Activated T-helper 1 cell treated with anti-CD3 and anti-CD28 coated beads, Interleukin-12 subunit alpha, Interleukin-12 subunit beta, Interleukin-2, Interleukin-4 antibody, amounts not matched to agents 30 ng/mL and 10 ng/mL and 1 ng/mL, durations not matched to agents 14 hours and 24 hours and 36 hours (primary cell): ENCODE results near the gene PRKACA. TPM values are rescaled to one million over a fixed set of nuclear protein-coding genes. Genes with fewer than 3 reads are reported as not detected.

ENCODE experiments used
- DNase-seq: peaks from one replicate; pipeline ENCODE4 v3.0.0; 2021; ENCODE audit warnings: low spot score
- H3K27ac Mint-ChIP-seq: one replicate; pipeline ENCODE4 v1.8.0; 2021; ENCODE audit warnings: mild to moderate bottlenecking, mixed read lengths
- H3K27me3 Mint-ChIP-seq: one replicate; pipeline ENCODE4 v1.8.0; 2022; ENCODE audit warnings: mild to moderate bottlenecking, moderate library complexity, mixed read lengths; ENCODE audit not compliant: insufficient read depth
- H3K36me3 Mint-ChIP-seq: one replicate; pipeline ENCODE4 v1.8.0; 2021; ENCODE audit warnings: low read depth, mixed read lengths
- H3K4me1 Mint-ChIP-seq: one replicate; pipeline ENCODE4 v1.8.0; 2021; ENCODE audit warnings: low read depth, mixed read lengths
- H3K4me3 Mint-ChIP-seq: one replicate; pipeline ENCODE4 v1.8.0; 2021; ENCODE audit warnings: mild to moderate bottlenecking, moderate library complexity, mixed read lengths
- H3K9me3 Mint-ChIP-seq: one replicate; pipeline ENCODE4 v1.8.0; 2021; ENCODE audit warnings: mixed read lengths
- intact Hi-C: fragments of 100-400 bp; cut with micrococcal nuclease; formaldehyde crosslinking; loops from one replicate; pipeline ENCODE4 v1.15.1; 2024
- total RNA-seq: library from RNA; stranded (reverse); gene quantifications from 2 replicates; pipeline ENCODE4 v1.2.3, GENCODE V29; 2022

Gene PRKACA
- total RNA-seq, 1 donor from 2014 or later, result 63.7 TPM

DNA sequence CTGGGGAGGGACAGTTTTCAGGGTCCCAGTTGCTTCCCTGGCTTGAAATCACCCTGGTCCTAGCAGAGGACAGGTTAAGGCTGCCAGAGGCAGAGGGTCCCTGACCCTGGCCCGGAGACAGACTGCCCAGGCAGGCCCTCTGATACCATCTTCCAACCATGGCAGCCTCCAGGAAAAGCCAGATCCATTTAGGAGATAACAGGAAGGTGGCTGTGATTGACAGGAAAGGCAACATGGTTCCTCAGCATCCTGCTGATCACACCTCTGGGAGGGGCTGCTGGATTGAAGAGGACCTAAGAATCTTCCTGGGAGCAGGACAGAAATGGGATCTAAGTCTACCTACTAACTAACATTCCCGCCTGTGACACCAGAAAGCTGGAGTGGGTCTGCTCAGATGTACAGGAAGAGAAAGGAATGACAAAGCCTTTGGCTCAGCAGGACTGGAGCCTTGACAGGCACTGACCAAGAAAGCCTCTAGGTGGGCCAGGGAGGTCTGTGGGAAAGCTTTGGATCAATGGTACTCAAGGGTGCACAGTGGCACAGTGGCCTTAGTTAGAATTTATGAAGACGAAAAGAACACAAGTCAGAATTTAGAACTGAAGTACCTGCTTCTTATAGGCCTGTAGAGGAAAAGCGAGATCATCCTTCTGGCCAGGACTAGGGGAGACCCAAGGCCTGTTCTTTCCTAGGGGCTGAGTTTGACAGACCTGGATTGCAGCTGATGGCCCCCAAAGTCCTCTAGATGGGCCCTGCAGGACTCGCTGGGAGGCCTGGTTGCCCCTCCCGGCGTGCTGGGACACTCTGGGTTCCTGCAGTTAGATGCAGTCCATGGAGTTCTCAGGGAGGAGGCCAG is 2.3 kb upstream of the PRKACA start:
- intact Hi-C loops, result loop anchor here (5.0 to 10.0 kb wide), 2 partner anchors 345 to 523 kb away; partner anchors contain the start of gene C19orf53
- Mint-ChIP-seq H3K4me1 (peaks cover 30% of the 10 kb centered on the region), H3K27me3 (peaks cover 2% of the 10 kb centered on the region), H3K9me3 (no peaks in the 10 kb centered on the region), H3K36me3 (peaks cover 6% of the 10 kb centered on the region), H3K4me3 (peak overlapping the region; percentile 13), H3K27ac (no peak overlapping the region)
- DNase-seq, result no peak

- peak overlapping the region; percentile 91 for H3K4me3 Mint-ChIP-seq
- peaks cover 6% of the 10 kb centered on the region for H3K36me3 Mint-ChIP-seq
- H3K27ac Mint-ChIP-seq, result peak overlapping the region; percentile 97
- H3K27me3 Mint-ChIP-seq, result peaks cover 2% of the 10 kb centered on the region
- intact Hi-C loops, result loop anchor here (5.0 to 10.0 kb wide), 2 partner anchors 344 to 522 kb away; partner anchors contain the start of gene C19orf53
- H3K4me1 Mint-ChIP-seq, result peaks cover 34% of the 10 kb centered on the region
- no peak for DNase-seq
- H3K9me3 Mint-ChIP-seq, result no peaks in the 10 kb centered on the region
Observed at GRCh38 chr19:14119146-14119545, 1.6 kb upstream of the PRKACA start.

GRCh38 chr19:14118165-14119051 is 846 bp upstream of the PRKACA start:
- Mint-ChIP-seq H3K27me3 (peaks cover 2% of the 10 kb centered on the region), H3K4me3 (peak overlapping the region; percentile 91), H3K9me3 (no peaks in the 10 kb centered on the region), H3K36me3 (peaks cover 6% of the 10 kb centered on the region), H3K27ac (peak overlapping the region; percentile 97), H3K4me1 (peaks cover 39% of the 10 kb centered on the region)
- DNase-seq, result no peak
- intact Hi-C loops, result loop anchor here (1.0 to 10.0 kb wide), 3 partner anchors 18 to 521 kb away; partner anchors contain the start of genes ASF1B and C19orf53

DNA sequence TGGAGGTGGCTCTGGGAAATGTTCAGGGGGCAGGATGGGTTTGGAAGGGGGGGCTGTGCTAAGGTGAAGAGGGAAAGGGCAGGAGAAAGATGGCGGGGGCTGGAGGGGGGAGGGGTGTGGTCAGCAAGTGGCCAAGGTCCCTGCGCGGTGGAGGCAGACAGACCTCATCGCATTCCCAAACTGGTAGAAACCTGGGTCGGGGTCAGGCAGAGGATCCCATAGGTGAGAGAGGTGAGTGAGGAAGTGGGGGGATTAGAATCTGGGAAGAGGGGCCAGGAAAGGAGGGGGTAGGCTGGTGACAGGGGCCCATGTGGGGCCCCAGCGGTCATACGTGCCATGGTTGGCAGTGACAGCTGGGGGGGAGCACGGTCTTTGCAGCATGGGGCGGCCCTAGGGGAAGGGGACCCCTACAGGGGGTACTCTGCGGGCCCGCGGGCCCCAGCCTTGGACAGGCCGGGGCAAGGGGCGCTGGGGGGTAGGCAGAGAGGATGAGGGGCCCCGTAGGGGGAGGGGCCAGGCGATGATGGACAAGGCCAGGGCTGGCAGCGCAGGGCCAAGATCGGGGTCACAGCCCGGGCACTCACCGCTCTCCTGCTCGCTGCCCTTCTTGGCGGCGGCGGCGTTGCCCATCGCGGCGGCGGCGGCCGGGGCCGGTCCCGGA is 514 bp downstream of the PRKACA start:
- Mint-ChIP-seq H3K36me3 (peaks cover 4% of the 10 kb centered on the region), H3K27ac (peak overlapping the region; percentile 89), H3K9me3 (no peaks in the 10 kb centered on the region), H3K4me3 (peak overlapping the region; percentile 94), H3K4me1 (peaks cover 39% of the 10 kb centered on the region), H3K27me3 (peaks cover 2% of the 10 kb centered on the region)
- no peak for DNase-seq
- intact Hi-C loops, result loop anchor here (1.0 to 10.0 kb wide), 5 partner anchors 26 to 520 kb away; partner anchors contain the start of gene C19orf53

DNA sequence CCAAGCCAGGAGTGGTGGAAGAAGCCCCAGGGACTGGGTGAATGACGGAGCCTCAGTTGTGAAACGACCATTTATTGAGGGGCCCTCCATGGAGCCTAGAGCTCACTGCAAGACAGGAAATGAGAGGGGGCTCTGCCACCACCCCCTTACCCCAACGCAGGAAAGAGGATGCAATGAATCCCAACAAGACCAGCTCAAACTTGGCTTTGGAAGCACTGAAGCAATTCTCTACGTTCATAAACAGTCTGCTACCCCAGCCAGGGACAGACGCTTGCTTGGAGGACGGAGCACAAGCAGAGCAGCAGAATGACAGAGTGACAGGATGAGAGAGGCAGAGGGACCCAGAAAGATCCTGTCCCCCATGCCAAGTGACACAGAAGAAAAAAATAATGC is 1.0 kb downstream of the PRKACA start:
- Mint-ChIP-seq H3K9me3 (no peaks in the 10 kb centered on the region), H3K4me1 (peaks cover 39% of the 10 kb centered on the region), H3K27me3 (peaks cover 2% of the 10 kb centered on the region), H3K36me3 (peaks cover 4% of the 10 kb centered on the region), H3K27ac (peak overlapping the region; percentile 89), H3K4me3 (peak overlapping the region; percentile 94)
- no peak for DNase-seq
- intact Hi-C loops, result loop anchor here (5.0 to 10.0 kb wide), 2 partner anchors 342 to 519 kb away; partner anchors contain the start of gene C19orf53

- peaks cover 4% of the 10 kb centered on the region for H3K36me3 Mint-ChIP-seq
- H3K27ac Mint-ChIP-seq, result no peak overlapping the region
- H3K4me1 Mint-ChIP-seq, result peaks cover 39% of the 10 kb centered on the region
- no peak for DNase-seq
- H3K27me3 Mint-ChIP-seq, result peaks cover 2% of the 10 kb centered on the region
- H3K4me3 Mint-ChIP-seq, result peak overlapping the region; percentile 94
- intact Hi-C loops, result loop anchor here (5.0 to 10.0 kb wide), 2 partner anchors 341 to 518 kb away; partner anchors contain the start of gene C19orf53
- H3K9me3 Mint-ChIP-seq, result no peaks in the 10 kb centered on the region
Observed at GRCh38 chr19:14115756-14116155, 1.8 kb downstream of the PRKACA start.

DNA sequence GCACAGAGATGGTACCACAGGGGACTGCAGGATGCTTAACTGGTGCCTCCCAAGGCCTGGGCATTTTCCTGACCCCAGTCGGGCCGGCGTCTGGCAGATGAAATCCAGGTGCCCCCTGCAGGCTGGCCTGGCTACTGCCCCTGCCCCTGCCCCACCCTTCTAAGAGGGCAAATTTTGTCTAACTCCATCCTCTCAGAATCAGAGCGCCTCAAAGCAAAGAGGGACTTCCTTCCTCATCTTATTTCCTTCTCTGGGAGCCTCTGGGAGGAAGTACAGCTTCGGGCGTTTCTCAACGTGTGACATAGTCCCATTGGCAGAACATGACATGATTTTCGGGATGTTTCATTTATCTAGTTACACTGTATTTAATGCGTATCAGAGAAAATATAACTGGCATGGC is 2.7 kb downstream of the PRKACA start:
- H3K27me3 Mint-ChIP-seq, result peaks cover 2% of the 10 kb centered on the region
- DNase-seq, result peak; percentile 22
- intact Hi-C loops, result loop anchor here (5.0 to 10.0 kb wide), 2 partner anchors 340 to 518 kb away; partner anchors contain the start of gene C19orf53
- no peaks in the 10 kb centered on the region for H3K9me3 Mint-ChIP-seq
- no peak overlapping the region for H3K27ac Mint-ChIP-seq
- H3K4me1 Mint-ChIP-seq, result peaks cover 39% of the 10 kb centered on the region
- peaks cover 1% of the 10 kb centered on the region for H3K36me3 Mint-ChIP-seq
- H3K4me3 Mint-ChIP-seq, result no peak overlapping the region

DNA sequence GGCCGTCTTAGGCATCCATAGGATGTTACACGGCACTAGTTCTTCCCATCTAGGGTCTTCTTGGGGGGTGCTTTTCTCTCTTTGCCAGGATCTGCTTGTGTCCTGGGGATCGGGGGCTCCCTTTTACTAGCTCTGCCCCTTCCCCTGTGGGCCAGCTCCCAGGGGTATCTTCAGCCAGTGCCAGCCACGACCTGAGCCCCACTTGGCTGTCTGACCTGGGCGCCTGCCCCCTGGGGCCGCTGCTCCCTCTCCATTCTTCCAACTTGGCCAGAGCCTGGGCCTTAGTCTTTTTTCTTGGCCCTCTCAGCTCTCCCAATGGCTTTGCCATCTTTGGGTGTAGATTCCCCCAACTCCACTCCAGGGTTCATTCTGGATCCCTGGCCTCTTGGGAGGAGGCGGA is 3.1 kb downstream of the PRKACA start:
- intact Hi-C loops, result loop anchor here (10.0 kb wide), 1 partner anchor 340 kb away; the partner anchor contains the start of gene C19orf53
- H3K4me1 Mint-ChIP-seq, result peaks cover 39% of the 10 kb centered on the region
- peaks cover 2% of the 10 kb centered on the region for H3K27me3 Mint-ChIP-seq
- no peaks in the 10 kb centered on the region for H3K9me3 Mint-ChIP-seq
- no peak for DNase-seq
- H3K27ac Mint-ChIP-seq, result no peak overlapping the region
- no peak overlapping the region for H3K4me3 Mint-ChIP-seq
- H3K36me3 Mint-ChIP-seq, result peaks cover 1% of the 10 kb centered on the region

DNA sequence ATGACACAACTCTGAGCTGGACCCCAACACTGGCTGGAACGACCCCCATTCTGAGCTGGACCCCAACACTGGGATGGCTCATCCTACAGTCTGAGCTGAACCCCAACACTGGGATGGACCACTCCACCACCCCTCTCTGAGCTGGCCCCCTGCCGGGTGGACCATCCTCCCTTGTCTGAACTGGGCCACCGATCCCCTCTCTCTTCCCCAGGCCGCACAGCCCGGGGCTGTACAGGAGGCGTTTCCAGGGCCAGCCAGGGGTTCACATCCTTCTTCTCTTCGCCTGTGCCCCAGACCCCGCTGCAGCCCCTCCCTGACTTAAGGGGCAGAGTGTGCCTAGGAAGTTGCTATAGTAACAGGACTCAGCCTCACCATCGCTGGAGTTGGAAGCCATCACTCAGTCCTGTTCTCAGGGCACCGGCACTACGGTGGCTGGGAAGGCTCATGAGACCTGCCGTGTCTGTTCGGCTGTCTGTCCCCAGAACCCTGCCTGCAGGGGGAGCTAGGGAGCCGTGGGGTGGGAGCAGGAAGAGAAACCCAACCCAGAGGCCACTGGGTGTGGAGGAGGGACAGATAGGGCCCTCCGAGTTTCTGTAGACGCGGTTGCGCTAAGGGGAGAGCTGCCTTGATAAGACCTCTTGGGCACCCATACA is 3.7 kb downstream of the PRKACA start:
- intact Hi-C loops, result loop anchor here (10.0 kb wide), 1 partner anchor 339 kb away; the partner anchor contains the start of gene C19orf53
- Mint-ChIP-seq H3K27me3 (peaks cover 2% of the 10 kb centered on the region), H3K4me3 (peak overlapping the region; percentile 5), H3K4me1 (peaks cover 34% of the 10 kb centered on the region), H3K27ac (peak overlapping the region; percentile 18), H3K9me3 (no peaks in the 10 kb centered on the region), H3K36me3 (peaks cover 1% of the 10 kb centered on the region)
- peak; percentile 31 for DNase-seq

- Mint-ChIP-seq H3K27me3 (no peaks in the 10 kb centered on the region), H3K9me3 (no peaks in the 10 kb centered on the region), H3K27ac (no peak overlapping the region), H3K4me1 (peaks cover 28% of the 10 kb centered on the region), H3K36me3 (no peaks in the 10 kb centered on the region), H3K4me3 (no peak overlapping the region)
- intact Hi-C loops, result loop anchor here (10.0 kb wide), 1 partner anchor 338 kb away; the partner anchor contains the start of gene C19orf53
- DNase-seq, result no peak
Observed at GRCh38 chr19:14112809-14113385, 4.7 kb downstream of the PRKACA start.

- Mint-ChIP-seq H3K27me3 (no peaks in the 10 kb centered on the region), H3K27ac (no peak overlapping the region), H3K9me3 (no peaks in the 10 kb centered on the region), H3K36me3 (no peaks in the 10 kb centered on the region), H3K4me3 (no peak overlapping the region), H3K4me1 (peaks cover 28% of the 10 kb centered on the region)
- intact Hi-C loops, result loop anchor here (10.0 kb wide), 1 partner anchor 337 kb away; the partner anchor contains the start of gene C19orf53
- DNase-seq, result no peak
Observed at GRCh38 chr19:14112051-14112808, 5.3 kb downstream of the PRKACA start.
